GM21717 (cell line): ENCODE data around the gene ASRGL1.

Source experiments
- ATAC-seq: cut with Tn5 transposase; IDR thresholded peaks from one replicate; pipeline ENCODE4 v1.9.1; 2021; ENCODE audit warnings: mild to moderate bottlenecking, moderate library complexity; ENCODE audit not compliant: unreplicated experiment

The ASRGL1 gene

DNA sequence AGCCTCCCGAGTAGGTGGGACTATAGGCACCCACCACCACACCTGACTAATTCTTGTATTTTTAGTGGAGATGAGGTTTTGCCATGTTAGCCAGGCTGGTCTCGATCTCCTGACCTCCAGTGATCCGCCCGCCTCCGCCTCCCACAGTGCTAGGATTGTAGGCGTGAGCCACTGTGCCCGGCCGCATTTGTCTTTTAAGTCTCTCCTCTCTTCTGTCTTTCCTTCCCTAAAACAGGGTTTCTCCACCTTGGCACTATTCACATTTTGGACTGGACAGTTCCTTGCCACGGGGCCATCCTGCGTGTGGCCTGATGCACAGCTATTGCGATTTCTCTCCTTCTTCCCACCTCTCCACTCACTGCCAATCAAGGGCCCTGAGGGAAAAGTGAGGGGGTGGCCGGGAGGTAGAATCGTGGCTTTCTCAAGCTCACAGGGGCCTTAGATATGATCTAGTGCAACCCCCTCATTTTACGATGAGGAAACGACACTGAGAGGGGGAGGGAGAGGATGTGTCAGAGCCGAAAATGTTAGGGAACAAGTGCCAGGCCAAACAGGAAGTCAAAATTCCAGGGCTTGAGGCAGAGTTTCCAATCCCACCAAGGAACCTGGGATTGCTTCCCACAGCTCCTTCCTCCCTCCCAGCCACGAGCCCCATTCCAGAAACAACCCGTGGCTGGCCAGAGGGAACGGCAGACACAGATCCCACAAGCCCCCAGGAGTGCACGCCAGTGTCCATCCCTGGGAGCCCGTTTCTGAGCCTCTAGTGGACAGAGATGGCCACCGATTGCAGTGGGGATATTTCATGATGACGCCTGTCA is 102.7 kb downstream of the ASRGL1 start:
- no peak for ATAC-seq
